ENCODE measurements around the gene PFKFB2. TPM values are rescaled to one million over a fixed set of nuclear protein-coding genes. Genes with fewer than 3 reads are reported as not detected.
A peak's percentile ranks its signal among the peaks of the same experiment; 100 is the strongest.

The PFKFB2 gene
- total RNA-seq, 1 donor from 2014 or later, result 63.2 TPM

DNA sequence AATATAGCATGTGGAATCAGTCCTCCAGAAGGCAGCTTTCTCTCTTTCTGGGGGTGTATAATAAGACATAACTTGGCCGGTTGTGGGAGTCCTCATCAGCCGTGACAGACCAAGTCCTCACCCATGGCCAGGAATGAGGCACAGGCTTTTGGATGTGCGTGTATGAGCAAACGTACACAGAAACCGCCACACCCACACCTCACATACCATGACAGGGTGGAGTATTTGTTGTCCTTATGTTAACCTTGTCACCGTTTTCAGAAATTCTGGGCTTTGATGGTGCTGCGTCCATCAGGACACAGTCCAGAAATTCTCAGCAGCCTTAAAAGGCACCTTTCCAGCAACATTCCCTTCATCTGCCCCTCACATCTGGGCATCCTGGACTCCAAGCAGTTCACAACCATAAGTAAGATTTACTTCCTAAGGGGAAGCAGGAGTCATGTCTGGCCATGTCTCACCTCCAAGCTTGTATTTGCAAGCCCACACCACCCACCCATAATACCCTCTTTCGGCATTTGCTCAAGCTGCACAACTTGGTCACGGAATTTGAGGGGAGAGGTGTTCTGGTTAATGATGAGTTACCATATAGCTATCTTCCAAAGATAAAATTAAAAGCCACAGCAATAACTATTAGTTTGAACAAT lies 32.9 kb upstream of the PFKFB2 start:
- DNase-seq (ENCODE audit: low read depth) (peak; percentile 96), FAIRE-seq (no peak)
- H3K36me3 ChIP-seq (ENCODE audit: control insufficient read depth, insufficient read depth, low read length), result peaks cover 18% of the 10 kb centered on the region
- H3K4me3 ChIP-seq (ENCODE audit: low read depth, low read length), result no peak overlapping the region
- no peak for TF ChIP-seq CTCF (IDR thresholded peaks at IDR 0.05; ENCODE audit: insufficient read depth, low read length, severe bottlenecking)
- no peaks in the 10 kb centered on the region for H3K27me3 ChIP-seq (ENCODE audit: control insufficient read depth, insufficient read depth, low read length)

GRCh38 chr1:207020709-207021107 lies 32.4 kb upstream of the PFKFB2 start:
- no peak for FAIRE-seq
- Histone ChIP-seq H3K36me3 (ENCODE audit: control insufficient read depth, insufficient read depth, low read length) (peaks cover 18% of the 10 kb centered on the region), H3K27me3 (ENCODE audit: control insufficient read depth, insufficient read depth, low read length) (no peaks in the 10 kb centered on the region), H3K4me3 (ENCODE audit: low read depth, low read length) (no peak overlapping the region)
- peak; percentile 86 for DNase-seq (ENCODE audit: low read depth)
- no peak for TF ChIP-seq CTCF (IDR thresholded peaks at IDR 0.05; ENCODE audit: insufficient read depth, low read length, severe bottlenecking)

DNA sequence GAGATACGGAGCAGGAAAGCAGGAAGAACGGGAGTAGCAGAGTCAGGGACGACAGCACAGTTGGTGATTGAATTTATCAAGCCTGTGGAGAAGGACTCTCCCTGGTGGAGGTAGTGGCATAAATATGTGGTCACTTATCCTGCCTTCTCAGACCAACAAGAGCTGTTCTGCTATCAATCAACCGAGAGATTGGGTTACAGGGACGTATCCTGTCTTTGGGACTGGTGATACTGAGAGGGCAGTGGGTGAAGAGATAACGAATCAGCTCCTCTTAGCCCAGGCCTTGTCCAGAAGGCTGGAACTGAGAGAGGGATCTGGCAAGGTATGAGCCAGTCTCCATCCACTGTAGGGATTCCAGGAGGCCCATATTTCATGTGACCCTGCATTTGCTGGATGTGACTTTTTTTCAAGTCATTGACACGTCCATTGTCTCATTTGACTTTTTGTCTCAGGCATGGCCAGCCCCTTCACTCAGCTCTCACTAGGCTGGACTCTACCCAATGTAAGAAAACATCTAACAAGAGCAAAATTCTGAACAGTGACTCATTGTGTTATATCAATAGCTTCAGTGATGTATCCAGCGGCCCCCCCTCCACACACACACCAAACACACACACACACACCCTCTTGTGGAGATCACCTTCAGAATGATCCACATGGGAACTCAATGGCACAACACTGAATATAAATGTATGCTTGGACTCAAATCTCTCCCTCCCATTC lies 31.8 kb upstream of the PFKFB2 start:
- FAIRE-seq, result no peak

DNA sequence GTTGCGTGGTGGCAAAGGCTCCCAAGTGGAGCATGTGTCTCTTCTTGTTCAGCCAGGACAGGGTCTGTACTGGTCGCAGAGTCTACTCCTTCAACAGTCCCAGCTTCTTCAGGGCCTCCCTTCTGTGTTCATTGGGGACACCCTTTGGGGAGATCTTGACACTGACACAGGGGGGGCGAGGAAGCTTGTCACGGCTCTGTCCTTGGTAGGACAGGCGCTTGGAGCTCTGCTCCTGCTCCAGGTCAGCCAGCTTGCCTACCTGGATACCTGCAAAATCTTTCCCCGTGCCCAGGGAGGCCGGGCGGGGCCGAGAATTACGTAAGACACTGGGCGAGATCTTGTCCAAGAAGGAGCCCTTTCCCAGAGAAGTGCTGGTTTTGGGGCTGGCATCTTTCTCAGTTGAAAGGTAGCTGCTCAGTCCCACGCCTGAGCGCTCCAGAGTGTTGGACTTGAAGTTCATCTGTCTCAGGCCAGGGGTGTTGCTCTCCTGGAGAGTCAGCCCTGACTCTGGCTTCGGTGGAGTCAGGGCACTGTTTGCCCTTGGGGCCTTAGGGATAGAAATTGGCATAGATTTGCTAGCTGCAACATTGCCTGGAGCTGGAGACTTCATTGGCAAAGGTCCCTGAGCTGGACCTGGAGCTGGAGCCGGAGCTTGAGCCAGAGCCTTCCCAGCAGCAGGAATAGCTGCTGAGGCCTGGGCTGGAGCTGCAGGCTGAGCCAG lies 31.0 kb upstream of the PFKFB2 start:
- Histone ChIP-seq H3K27me3 (ENCODE audit: control insufficient read depth, insufficient read depth, low read length) (no peaks in the 10 kb centered on the region), H3K4me3 (ENCODE audit: low read depth, low read length) (no peak overlapping the region), H3K36me3 (ENCODE audit: control insufficient read depth, insufficient read depth, low read length) (peaks cover 18% of the 10 kb centered on the region)
- no peak for FAIRE-seq
- no peak for DNase-seq (ENCODE audit: low read depth)
- TF ChIP-seq CTCF (IDR thresholded peaks at IDR 0.05; ENCODE audit: insufficient read depth, low read length, severe bottlenecking), result no peak

More for the DNA sequence above, 31.8 kb upstream of the PFKFB2 start:
- peak; percentile 85 for DNase-seq (ENCODE audit: low read depth)
- Histone ChIP-seq H3K4me3 (ENCODE audit: low read depth, low read length) (no peak overlapping the region), H3K36me3 (ENCODE audit: control insufficient read depth, insufficient read depth, low read length) (peaks cover 18% of the 10 kb centered on the region), H3K27me3 (ENCODE audit: control insufficient read depth, insufficient read depth, low read length) (no peaks in the 10 kb centered on the region)
- no peak for TF ChIP-seq CTCF (IDR thresholded peaks at IDR 0.05; ENCODE audit: insufficient read depth, low read length, severe bottlenecking)

DNA sequence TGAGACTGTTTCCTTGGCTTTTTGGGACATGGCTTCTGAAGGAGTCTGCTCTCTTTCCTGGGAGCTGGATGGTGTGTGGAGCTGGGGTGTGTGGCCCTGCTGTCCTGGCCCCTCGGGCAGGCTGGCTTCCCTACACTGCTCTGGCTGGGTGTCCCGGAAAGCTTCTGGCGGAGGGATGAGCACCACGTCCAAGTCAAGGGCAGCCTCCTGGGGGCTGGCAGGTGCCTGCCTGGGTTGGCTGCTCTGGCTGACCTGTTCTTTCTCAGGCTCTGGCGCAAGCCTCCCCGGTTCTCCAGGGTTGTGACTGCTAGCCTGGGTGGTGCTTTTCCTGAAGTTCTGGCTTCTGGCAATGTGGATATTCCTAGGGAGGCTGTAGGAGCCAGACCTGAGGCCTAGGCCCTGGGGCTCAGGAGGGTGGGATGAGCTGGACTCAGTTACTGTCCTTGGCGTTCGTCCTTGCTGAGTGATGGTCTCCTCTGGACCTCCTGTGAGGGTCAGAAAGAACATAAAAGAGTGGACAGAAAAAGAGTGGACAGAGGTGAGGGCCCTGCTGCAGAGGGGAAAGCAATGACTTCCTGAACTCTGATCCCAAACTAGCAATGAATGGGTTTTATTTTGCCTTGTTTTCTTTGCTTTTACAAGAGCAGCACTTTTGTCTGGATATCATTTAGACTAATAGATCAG lies 29.9 kb upstream of the PFKFB2 start:
- TF ChIP-seq CTCF (IDR thresholded peaks at IDR 0.05; ENCODE audit: insufficient read depth, low read length, severe bottlenecking), result no peak
- H3K4me3 ChIP-seq (ENCODE audit: low read depth, low read length), result no peak overlapping the region
- no peaks in the 10 kb centered on the region for H3K27me3 ChIP-seq (ENCODE audit: control insufficient read depth, insufficient read depth, low read length)
- no peak for DNase-seq (ENCODE audit: low read depth)
- H3K36me3 ChIP-seq (ENCODE audit: control insufficient read depth, insufficient read depth, low read length), result peaks cover 18% of the 10 kb centered on the region
- FAIRE-seq, result no peak

Measured in bronchial epithelial cell (primary cell).